HT-29 (cell line): Measurements from ENCODE around the gene GCSAM. TPM values are rescaled to one million over a fixed set of nuclear protein-coding genes. Genes with fewer than 3 reads are reported as not detected.

ENCODE experiments used
- DNase-seq: peaks from one replicate; pipeline ENCODE4 v3.0.0-alpha.2; 2015; ENCODE audit warnings: low spot score
- total RNA-seq: library from RNA; depleted of rRNA; stranded (reverse); fragments of >200 nt; shearing (Covaris generic); gene quantifications from 2 replicates; pipeline ENCODE4 v1.2.3, GENCODE V29; 2014; rRNA removed

GCSAM gene
- total RNA-seq, result not detected in 2 replicates

GRCh38 chr3:112132975-112133448 lies at the start of gene GCSAM:
GCSAM (minus strand) TSS chr3:112133248; CDS start chr3:112133120, 128 bp downstream.
- DNase-seq, result no peak

- DNase-seq, result no peak
These were observed 42.6 kb upstream of the GCSAM start for GRCh38 chr3:112175646-112176045.

GRCh38 chr3:112175037-112175436 lies 42.0 kb upstream of the GCSAM start:
- DNase-seq, result no peak

- no peak for DNase-seq
These were observed 38.1 kb upstream of the GCSAM start for GRCh38 chr3:112171144-112171543.

- no peak for DNase-seq
These were observed 37.0 kb upstream of the GCSAM start for GRCh38 chr3:112170046-112170445.

GRCh38 chr3:112167758-112168157 lies 34.7 kb upstream of the GCSAM start:
- DNase-seq, result no peak

GRCh38 chr3:112149136-112149535 lies 16.1 kb upstream of the GCSAM start:
- no peak for DNase-seq

GRCh38 chr3:112143689-112144088 lies 10.6 kb upstream of the GCSAM start:
- no peak for DNase-seq

GRCh38 chr3:112143251-112143650 lies 10.2 kb upstream of the GCSAM start:
- no peak for DNase-seq

GRCh38 chr3:112141293-112141692 lies 8.2 kb upstream of the GCSAM start:
- no peak for DNase-seq

GRCh38 chr3:112140584-112140983 lies 7.5 kb upstream of the GCSAM start:
- no peak for DNase-seq

- no peak for DNase-seq
These were observed 5.3 kb upstream of the GCSAM start for GRCh38 chr3:112138219-112138969.

GRCh38 chr3:112137781-112138180 lies 4.7 kb upstream of the GCSAM start:
- DNase-seq, result peak; percentile 20

- peak; percentile 92 for DNase-seq
These were observed 4.1 kb upstream of the GCSAM start for GRCh38 chr3:112136959-112137693.

- DNase-seq, result no peak
These were observed 3.0 kb upstream of the GCSAM start for GRCh38 chr3:112136046-112136445.

GRCh38 chr3:112134335-112135124 lies 1.5 kb upstream of the GCSAM start:
- DNase-seq, result peak; percentile 48

GRCh38 chr3:112133626-112134334 lies 732 bp upstream of the GCSAM start:
- DNase-seq, result no peak

- DNase-seq, result no peak
These were observed 494 bp downstream of the GCSAM start for GRCh38 chr3:112132554-112132953.

GRCh38 chr3:112132088-112132487 lies 960 bp downstream of the GCSAM start:
- no peak for DNase-seq

- no peak for DNase-seq
These were observed 1.9 kb downstream of the GCSAM start for GRCh38 chr3:112131111-112131510.

- DNase-seq, result no peak
These were observed 2.4 kb downstream of the GCSAM start for GRCh38 chr3:112130638-112130993.
